PFSK-1 (cell line): Measurements from ENCODE around the gene LRCH1.

ENCODE experiments used
- FOXP2 ChIP-seq: optimal IDR thresholded peaks from 2 replicates; pipeline ENCODE3; 2011; ENCODE audit warnings: borderline replicate concordance, control low read depth, inconsistent platforms; ENCODE audit not compliant: insufficient read depth; ENCODE audit errors: extremely low read length, extremely low read depth
- POLR2AphosphoS5 ChIP-seq: IDR thresholded peaks from 2 replicates; pipeline ENCODE4 v1.6.1; 2012; ENCODE audit warnings: low read depth, mild to moderate bottlenecking, control low read depth, low read length, moderate library complexity
- SIN3A ChIP-seq: IDR thresholded peaks from 2 replicates; pipeline ENCODE4 v1.6.1; 2012; ENCODE audit warnings: mild to moderate bottlenecking, low read length, moderate library complexity, borderline replicate concordance; ENCODE audit not compliant: insufficient read depth
- TAF1 ChIP-seq: IDR thresholded peaks from 2 replicates; pipeline ENCODE4 v1.6.1; 2012; ENCODE audit warnings: low read length, control low read depth, borderline replicate concordance; ENCODE audit not compliant: insufficient read depth
- TF ChIP-seq, protein P1 (sequence below), 2 experiments: IDR thresholded peaks; 2 replicates each; pipeline versions ENCODE4 v1.6.1 to v1.8.0; 2011 to 2012; ENCODE audit warnings: low read depth in 2 of 2, low read length in 2 of 2, control low read depth in 1 of 2, inconsistent platforms in 1 of 2, mild to moderate bottlenecking in 1 of 2, moderate library complexity in 1 of 2; ENCODE audit not compliant: insufficient read depth in 1 of 2

Gene LRCH1

DNA sequence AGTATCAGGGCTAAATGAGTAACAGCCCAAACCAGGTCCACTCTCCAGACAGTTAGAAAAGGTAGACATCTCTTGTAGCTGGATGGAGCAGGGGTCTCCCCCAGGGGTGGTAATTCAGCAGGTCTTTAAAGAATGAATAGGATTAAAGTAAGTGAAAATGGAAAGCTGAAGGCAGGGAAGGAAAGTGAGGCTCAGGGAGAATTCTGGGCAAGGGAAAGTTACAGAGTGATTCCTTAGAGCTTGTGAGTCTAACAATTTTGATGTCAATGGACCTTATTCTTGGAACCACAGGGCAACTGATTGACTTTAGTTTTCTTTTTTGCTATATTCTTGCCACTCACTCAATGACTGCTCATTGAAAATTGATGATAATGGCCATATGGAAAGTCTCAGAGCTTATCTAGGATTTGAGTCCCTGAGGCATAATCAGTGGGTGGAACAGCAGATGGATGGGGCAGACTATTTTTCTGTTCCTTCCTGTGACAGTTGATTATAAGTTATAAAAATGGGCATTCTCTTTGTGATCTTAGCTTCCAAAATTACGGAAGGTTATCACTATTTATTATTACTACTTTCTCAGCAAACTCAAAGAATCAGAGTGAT, 76.9 kb downstream of the LRCH1 start:
- TF ChIP-seq, protein P1, sequence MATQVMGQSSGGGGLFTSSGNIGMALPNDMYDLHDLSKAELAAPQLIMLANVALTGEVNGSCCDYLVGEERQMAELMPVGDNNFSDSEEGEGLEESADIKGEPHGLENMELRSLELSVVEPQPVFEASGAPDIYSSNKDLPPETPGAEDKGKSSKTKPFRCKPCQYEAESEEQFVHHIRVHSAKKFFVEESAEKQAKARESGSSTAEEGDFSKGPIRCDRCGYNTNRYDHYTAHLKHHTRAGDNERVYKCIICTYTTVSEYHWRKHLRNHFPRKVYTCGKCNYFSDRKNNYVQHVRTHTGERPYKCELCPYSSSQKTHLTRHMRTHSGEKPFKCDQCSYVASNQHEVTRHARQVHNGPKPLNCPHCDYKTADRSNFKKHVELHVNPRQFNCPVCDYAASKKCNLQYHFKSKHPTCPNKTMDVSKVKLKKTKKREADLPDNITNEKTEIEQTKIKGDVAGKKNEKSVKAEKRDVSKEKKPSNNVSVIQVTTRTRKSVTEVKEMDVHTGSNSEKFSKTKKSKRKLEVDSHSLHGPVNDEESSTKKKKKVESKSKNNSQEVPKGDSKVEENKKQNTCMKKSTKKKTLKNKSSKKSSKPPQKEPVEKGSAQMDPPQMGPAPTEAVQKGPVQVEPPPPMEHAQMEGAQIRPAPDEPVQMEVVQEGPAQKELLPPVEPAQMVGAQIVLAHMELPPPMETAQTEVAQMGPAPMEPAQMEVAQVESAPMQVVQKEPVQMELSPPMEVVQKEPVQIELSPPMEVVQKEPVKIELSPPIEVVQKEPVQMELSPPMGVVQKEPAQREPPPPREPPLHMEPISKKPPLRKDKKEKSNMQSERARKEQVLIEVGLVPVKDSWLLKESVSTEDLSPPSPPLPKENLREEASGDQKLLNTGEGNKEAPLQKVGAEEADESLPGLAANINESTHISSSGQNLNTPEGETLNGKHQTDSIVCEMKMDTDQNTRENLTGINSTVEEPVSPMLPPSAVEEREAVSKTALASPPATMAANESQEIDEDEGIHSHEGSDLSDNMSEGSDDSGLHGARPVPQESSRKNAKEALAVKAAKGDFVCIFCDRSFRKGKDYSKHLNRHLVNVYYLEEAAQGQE (IDR thresholded peaks at IDR 0.05; ENCODE audit: insufficient read depth in 1 of 2, low read depth in 2 of 2, low read length in 2 of 2): no peak
- TF ChIP-seq FOXP2 (no peak), SIN3A (no peak), POLR2AphosphoS5 (no peak)

DNA sequence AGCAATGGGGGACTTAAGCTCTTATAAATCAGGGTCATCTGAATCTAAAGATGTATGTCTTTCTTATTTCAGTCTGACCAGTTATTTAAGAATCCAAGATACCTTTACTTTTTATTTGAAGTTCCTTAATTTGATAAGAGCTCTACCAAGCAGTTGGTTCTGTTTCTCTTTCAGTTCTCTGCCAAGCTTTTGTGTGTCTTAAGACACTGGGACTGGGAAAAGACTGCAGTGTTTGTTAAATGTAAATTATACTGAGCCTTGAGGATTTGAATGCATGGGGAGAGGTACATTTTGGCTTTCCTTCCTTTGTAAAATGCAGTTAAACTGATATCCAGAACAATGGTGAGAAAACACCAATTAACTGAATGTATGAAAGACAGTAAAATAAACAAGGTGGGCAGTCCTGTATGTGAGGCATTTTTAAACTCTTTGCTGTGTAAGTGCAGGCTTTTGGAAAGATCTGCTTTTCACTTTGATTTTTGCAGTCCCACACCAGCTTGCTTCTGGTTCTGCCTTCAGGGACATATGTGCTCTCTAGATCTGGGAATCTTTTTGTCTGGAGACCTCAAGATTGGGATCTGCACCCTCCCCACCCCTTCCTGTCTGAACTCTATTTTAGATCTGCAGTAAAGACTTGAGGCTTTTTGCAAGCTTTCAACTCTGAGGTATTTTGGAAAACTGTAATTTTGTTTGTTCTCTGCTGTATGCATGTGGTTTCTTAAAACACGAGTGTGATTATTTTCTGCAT, 77.6 kb downstream of the LRCH1 start:
- TF ChIP-seq FOXP2: no peak
- no peak for TF ChIP-seq TAF1
- TF ChIP-seq SIN3A: no peak

DNA sequence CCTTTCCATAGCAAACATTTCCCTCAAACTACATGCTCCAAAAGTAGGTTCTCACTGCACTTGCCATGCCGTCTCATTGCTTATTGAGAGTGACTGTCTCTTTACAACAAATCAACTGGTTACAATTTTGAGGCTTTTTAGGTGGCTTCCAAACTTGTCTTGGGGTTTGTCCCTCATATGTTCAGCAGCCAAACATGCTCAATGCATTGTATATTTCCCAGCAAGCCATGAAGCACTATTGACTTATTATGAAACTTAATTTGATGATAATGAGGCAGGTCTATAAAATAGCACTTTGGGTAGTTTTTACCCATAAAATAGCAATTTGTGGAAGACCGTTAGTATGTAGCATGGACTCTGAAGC, 78.2 kb downstream of the LRCH1 start:
- no peak for TF ChIP-seq SIN3A
- TF ChIP-seq TAF1: no peak
- no peak for TF ChIP-seq FOXP2
- TF ChIP-seq, protein P1 (IDR thresholded peaks at IDR 0.05; ENCODE audit: insufficient read depth in 1 of 2, low read depth in 2 of 2, low read length in 2 of 2): no peak
- TF ChIP-seq POLR2AphosphoS5: no peak

DNA sequence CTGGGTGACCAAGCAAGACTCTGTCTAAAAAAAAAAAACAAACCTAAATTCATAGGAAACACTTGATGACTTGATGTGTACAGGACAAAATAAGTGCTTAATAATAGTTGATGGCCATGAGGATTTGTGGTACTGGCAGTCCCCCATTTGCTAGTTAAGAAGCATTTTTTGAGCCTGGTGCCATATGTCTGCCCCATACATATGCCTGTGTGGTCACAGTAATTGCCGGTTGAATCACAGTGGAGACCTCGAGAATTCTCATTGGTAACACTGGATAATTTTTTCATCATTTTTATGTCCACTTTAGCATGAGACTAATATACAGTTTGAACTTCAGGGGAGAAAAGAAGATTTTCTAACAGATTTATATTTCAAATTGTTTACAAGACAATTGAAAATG, 79.2 kb downstream of the LRCH1 start:
- no peak for TF ChIP-seq POLR2AphosphoS5
- TF ChIP-seq, protein P1 (IDR thresholded peaks at IDR 0.05; ENCODE audit: insufficient read depth in 1 of 2, low read depth in 2 of 2, low read length in 2 of 2): no peak
- TF ChIP-seq FOXP2: no peak
- TF ChIP-seq TAF1: no peak
- TF ChIP-seq SIN3A: no peak

DNA sequence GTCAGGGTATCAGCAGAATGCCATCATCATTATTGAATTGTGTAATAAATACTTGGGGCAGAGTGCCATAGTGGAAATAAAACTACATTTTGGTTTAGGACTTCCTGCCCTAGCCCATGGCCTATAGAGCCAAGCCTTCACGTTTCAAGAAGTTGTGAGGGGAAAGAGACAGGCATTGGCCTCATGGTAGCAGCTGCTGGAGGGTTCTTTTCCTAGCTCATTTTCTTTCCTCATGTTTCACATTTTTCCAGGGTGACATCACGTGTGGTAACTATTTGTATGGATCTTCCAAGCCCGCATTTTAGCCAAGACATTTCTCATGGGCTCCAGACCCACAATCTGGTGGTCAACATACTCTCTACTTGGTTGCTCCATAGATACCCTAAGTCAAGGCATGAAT, 80.4 kb downstream of the LRCH1 start:
- TF ChIP-seq SIN3A (no peak), TAF1 (no peak), FOXP2 (no peak), POLR2AphosphoS5 (no peak)
- TF ChIP-seq, protein P1 (IDR thresholded peaks at IDR 0.05; ENCODE audit: insufficient read depth in 1 of 2, low read depth in 2 of 2, low read length in 2 of 2): no peak
